ENCODE data around the gene GNPNAT1.

GNPNAT1 gene

GRCh38 chr14:52791223-52792096 is at the start of gene GNPNAT1:
TSS of gene GNPNAT1 (minus strand) at chr14:52791607. CDS start at chr14:52784650, 6,957 bp downstream.
- DNase-seq (ENCODE audit: low read depth, low spot score): peak; percentile 58

GRCh38 chr14:52840877-52841276 is 49.5 kb upstream of the GNPNAT1 start:
- no peak for DNase-seq (ENCODE audit: low read depth, low spot score)

GRCh38 chr14:52837451-52837850 is 46.0 kb upstream of the GNPNAT1 start:
- DNase-seq (ENCODE audit: low read depth, low spot score): no peak

- DNase-seq (ENCODE audit: low read depth, low spot score): no peak
These were observed 44.7 kb upstream of the GNPNAT1 start for GRCh38 chr14:52836063-52836462.

GRCh38 chr14:52835122-52835903 is 43.9 kb upstream of the GNPNAT1 start:
- no peak for DNase-seq (ENCODE audit: low read depth, low spot score)

GRCh38 chr14:52834440-52834842 is 43.0 kb upstream of the GNPNAT1 start:
- DNase-seq (ENCODE audit: low read depth, low spot score): no peak

- no peak for DNase-seq (ENCODE audit: low read depth, low spot score)
These were observed 42.5 kb upstream of the GNPNAT1 start for GRCh38 chr14:52833891-52834290.

GRCh38 chr14:52829527-52830185 is 38.2 kb upstream of the GNPNAT1 start:
- DNase-seq (ENCODE audit: low read depth, low spot score): no peak

GRCh38 chr14:52827426-52827825 is 36.0 kb upstream of the GNPNAT1 start:
- no peak for DNase-seq (ENCODE audit: low read depth, low spot score)

- DNase-seq (ENCODE audit: low read depth, low spot score): no peak
These were observed 33.7 kb upstream of the GNPNAT1 start for GRCh38 chr14:52825085-52825484.

- no peak for DNase-seq (ENCODE audit: low read depth, low spot score)
These were observed 33.1 kb upstream of the GNPNAT1 start for GRCh38 chr14:52824462-52824861.

GRCh38 chr14:52821805-52822250 is 30.4 kb upstream of the GNPNAT1 start:
- DNase-seq (ENCODE audit: low read depth, low spot score): no peak

- DNase-seq (ENCODE audit: low read depth, low spot score): no peak
These were observed 16.7 kb upstream of the GNPNAT1 start for GRCh38 chr14:52808101-52808500.

- no peak for DNase-seq (ENCODE audit: low read depth, low spot score)
These were observed 14.7 kb upstream of the GNPNAT1 start for GRCh38 chr14:52806115-52806514.

GRCh38 chr14:52802597-52802996 is 11.2 kb upstream of the GNPNAT1 start:
- no peak for DNase-seq (ENCODE audit: low read depth, low spot score)

- no peak for DNase-seq (ENCODE audit: low read depth, low spot score)
These were observed 9.8 kb upstream of the GNPNAT1 start for GRCh38 chr14:52801014-52801712.

GRCh38 chr14:52798826-52799225 is 7.4 kb upstream of the GNPNAT1 start:
- DNase-seq (ENCODE audit: low read depth, low spot score): no peak

GRCh38 chr14:52797653-52798052 is 6.2 kb upstream of the GNPNAT1 start:
- no peak for DNase-seq (ENCODE audit: low read depth, low spot score)

- DNase-seq (ENCODE audit: low read depth, low spot score): no peak
These were observed 1.7 kb upstream of the GNPNAT1 start for GRCh38 chr14:52793061-52793460.

- no peak for DNase-seq (ENCODE audit: low read depth, low spot score)
These were observed 649 bp upstream of the GNPNAT1 start for GRCh38 chr14:52792097-52792415.

- DNase-seq (ENCODE audit: low read depth, low spot score): no peak
These were observed 618 bp downstream of the GNPNAT1 start for GRCh38 chr14:52790756-52791222.
